ENCODE data around the gene RARRES1.
A peak's percentile ranks its signal among the peaks of the same experiment; 100 is the strongest.

RARRES1 gene

GRCh38 chr3:158663246-158663645 lies 69.0 kb downstream of the RARRES1 start:
- TF ChIP-seq CTCF (IDR thresholded peaks at IDR 0.05; ENCODE audit: low read depth, low read length), result no peak
- no peak overlapping the region for H3K4me3 ChIP-seq (ENCODE audit: low read depth, low read length)

GRCh38 chr3:158660711-158661110 lies 71.5 kb downstream of the RARRES1 start:
- TF ChIP-seq CTCF (IDR thresholded peaks at IDR 0.05; ENCODE audit: low read depth, low read length), result no peak
- no peak overlapping the region for H3K4me3 ChIP-seq (ENCODE audit: low read depth, low read length)

GRCh38 chr3:158659454-158660237 lies 72.6 kb downstream of the RARRES1 start:
- TF ChIP-seq CTCF (IDR thresholded peaks at IDR 0.05; ENCODE audit: low read depth, low read length), result peak; percentile 63
- H3K4me3 ChIP-seq (ENCODE audit: low read depth, low read length), result no peak overlapping the region

- no peak for TF ChIP-seq CTCF (IDR thresholded peaks at IDR 0.05; ENCODE audit: low read depth, low read length)
- H3K4me3 ChIP-seq (ENCODE audit: low read depth, low read length), result no peak overlapping the region
Measured at GRCh38 chr3:158658889-158659288, 73.4 kb downstream of the RARRES1 start.

- TF ChIP-seq CTCF (IDR thresholded peaks at IDR 0.05; ENCODE audit: low read depth, low read length), result no peak
- H3K4me3 ChIP-seq (ENCODE audit: low read depth, low read length), result no peak overlapping the region
Measured at GRCh38 chr3:158652463-158652862, 79.8 kb downstream of the RARRES1 start.

GRCh38 chr3:158651192-158651591 lies 81.1 kb downstream of the RARRES1 start:
- H3K4me3 ChIP-seq (ENCODE audit: low read depth, low read length), result no peak overlapping the region
- no peak for TF ChIP-seq CTCF (IDR thresholded peaks at IDR 0.05; ENCODE audit: low read depth, low read length)

- TF ChIP-seq CTCF (IDR thresholded peaks at IDR 0.05; ENCODE audit: low read depth, low read length), result no peak
- no peak overlapping the region for H3K4me3 ChIP-seq (ENCODE audit: low read depth, low read length)
Measured at GRCh38 chr3:158649791-158650190, 82.5 kb downstream of the RARRES1 start.
